GM19238 (cell line): ENCODE data around the gene RPL36AL.

Source experiments
- DNase-seq: peaks from one replicate; pipeline ENCODE4 v3.0.0; 2011; ENCODE audit warnings: low spot score; ENCODE audit not compliant: insufficient read length

Gene RPL36AL

DNA sequence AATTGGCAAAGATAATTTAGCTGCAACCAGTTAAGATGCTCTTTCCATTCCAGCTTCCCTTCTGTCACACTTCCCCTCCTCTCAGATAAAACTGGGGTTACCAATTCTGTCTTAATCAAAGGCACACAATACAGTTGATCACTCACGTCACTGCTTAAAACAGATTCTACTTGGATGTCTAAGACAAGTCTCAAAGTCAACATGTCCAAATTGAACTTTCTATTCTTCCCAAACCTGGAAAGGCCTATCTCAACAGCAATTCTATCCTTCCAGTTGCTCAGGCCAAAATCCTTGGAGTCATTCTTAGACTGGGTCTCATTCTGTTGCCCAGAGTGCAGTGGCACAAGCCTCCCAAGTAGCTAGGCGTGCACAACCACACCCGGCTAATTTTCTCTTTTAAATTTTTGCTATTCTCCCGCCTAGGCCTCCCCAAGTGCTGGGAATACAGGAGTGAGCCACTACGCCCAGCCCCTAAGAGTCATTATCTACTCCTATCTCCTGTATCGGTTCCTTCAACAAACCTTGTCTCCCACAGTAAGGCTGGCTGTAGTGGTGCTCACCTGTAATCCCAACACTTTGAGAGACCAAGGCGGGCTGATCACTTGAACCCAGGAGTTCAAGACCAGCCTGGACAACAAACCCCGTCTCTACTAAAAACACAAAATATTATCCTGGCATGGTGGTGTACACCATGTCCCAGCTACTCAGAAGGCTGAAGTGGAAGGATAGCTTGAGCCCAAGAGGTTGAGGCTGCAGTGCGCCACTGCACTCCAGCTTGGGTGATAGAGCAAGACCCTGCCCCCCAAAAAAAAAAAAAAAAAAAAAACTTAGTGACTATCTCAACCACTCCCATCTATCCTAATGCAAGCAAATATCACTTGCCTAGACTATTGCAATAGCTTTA, 39.0 kb downstream of the RPL36AL start:
- no peak for DNase-seq

DNA sequence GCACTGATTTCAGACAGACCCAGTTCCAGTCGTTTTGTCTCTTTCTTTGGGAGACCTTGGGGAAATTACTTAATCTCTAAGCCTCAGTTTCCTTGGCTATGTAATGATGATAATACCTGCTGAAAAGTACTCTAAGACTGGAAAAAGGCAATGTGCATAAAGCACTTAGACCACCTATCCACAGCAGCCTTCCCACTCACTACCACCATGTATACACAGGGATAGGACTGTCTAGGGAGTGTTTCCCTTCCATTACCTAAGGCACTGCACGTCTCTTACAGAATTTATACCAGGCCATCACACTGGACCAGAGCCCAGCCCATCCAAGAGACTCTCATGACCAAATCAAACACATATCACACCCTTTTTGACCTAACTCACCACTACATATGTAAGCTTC, 40.6 kb downstream of the RPL36AL start:
- DNase-seq = no peak

DNA sequence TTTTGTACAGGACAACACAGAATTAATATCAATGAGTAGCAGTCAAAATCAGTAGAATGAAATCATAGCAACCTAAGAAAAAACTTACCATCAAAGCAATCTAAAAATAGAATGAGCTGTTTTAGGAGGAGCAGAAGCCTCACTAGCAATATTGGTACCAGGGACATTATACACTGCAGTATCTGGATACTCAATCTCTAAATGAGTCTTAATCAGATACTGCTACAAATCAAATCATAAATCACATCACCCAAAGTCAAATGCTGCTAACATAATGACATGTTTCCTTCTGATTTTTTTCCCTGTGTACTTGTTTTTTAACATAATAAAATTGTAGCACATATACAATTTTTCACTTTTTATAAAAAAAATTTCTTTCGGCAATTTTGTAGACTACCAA, 42.3 kb downstream of the RPL36AL start:
- no peak for DNase-seq

DNA sequence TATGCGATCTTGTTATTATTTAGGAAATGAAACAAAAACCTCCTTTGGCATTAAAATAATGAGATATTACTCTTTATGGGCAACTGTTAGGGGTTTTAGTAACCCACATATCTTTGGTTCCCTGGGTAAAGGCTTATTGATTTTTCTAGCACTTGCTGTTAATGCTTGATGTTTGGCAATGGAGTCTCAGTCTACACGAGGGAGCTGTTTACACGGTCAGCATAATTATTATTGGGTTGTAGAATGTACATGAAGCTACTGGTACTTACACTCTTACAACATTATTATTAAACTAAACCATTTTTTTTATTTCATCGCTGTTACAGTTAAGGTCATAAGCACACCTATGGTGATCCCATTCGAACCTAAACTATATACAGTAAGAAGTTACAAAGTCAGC, 46.4 kb downstream of the RPL36AL start:
- DNase-seq = no peak

DNA sequence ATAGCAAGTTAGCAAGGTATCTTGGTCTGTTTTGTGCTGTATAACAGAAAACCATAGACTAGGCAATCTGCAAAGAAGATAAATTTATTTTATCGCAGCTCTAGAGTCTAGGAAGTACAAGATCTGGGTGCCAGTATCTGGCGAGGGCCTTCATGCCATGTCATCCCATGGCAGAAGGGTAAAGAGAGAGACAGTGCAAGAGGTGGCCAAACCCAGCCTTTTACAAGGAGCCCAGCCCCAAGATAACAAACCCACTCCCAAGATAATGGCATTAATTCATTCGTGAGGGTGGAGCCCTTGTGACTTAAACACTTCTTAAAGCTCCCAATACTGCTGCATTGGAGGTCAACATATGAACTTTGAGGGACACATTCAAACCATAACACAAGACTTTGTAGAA, 51.1 kb downstream of the RPL36AL start:
- no peak for DNase-seq
